ENCODE data around the gene TTC17. TPM values are rescaled to one million over a fixed set of nuclear protein-coding genes. Genes with fewer than 3 reads are reported as not detected.

Gene TTC17
- total RNA-seq, 1 experiment from 2014 or later, result 175 TPM

DNA sequence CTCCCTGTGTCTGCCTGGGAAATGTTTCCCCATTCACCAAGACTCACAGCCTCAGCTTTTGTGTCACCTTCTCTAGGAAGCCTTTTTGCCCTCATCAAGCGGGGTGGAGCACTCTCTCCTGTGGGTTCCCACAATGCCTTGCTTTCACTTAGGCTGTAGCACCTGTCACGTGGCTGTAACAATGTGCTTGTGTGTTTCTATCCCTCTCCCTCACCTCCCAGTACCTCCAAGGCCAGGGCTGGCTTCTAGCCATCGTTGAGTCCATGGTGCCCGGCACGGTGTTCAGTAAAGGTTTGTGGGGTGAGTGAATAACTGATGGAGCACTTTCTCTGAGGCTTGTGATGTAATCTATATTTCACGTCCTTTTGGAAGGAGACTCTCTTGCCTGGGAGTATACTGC is 153.2 kb downstream of the TTC17 start:
- no peak overlapping the region for H3K4me3 ChIP-seq (ENCODE audit: low read depth, low read length, poor library complexity, severe bottlenecking)
- ChIA-PET CTCF (no interaction called here), POLR2A (ENCODE audit: low non-redundant PET) (no interaction called here)
- H3K36me3 ChIP-seq (ENCODE audit: insufficient read depth, low read length, poor library complexity, severe bottlenecking), result no peaks in the 10 kb centered on the region
- no peaks in the 10 kb centered on the region for H3K4me1 ChIP-seq (ENCODE audit: insufficient read depth, low read length, poor library complexity, severe bottlenecking)
- no peaks in the 10 kb centered on the region for H3K27me3 ChIP-seq (replicated peaks; ENCODE audit: insufficient read depth, low read depth, low read length, poor library complexity)
- H3K9me3 ChIP-seq (ENCODE audit: low read depth, low read length, poor library complexity, severe bottlenecking), result peaks cover 4% of the 10 kb centered on the region
- no TSS peak for BruUV-seq (replicated peaks)
- DNase-seq (ENCODE audit: low spot score), result no peak
- TF ChIP-seq EZH2 (IDR thresholded peaks at IDR 0.05; ENCODE audit: borderline replicate concordance, low read depth, low read length, poor library complexity, severe bottlenecking), result no peak
- TF ChIP-seq, protein P1, sequence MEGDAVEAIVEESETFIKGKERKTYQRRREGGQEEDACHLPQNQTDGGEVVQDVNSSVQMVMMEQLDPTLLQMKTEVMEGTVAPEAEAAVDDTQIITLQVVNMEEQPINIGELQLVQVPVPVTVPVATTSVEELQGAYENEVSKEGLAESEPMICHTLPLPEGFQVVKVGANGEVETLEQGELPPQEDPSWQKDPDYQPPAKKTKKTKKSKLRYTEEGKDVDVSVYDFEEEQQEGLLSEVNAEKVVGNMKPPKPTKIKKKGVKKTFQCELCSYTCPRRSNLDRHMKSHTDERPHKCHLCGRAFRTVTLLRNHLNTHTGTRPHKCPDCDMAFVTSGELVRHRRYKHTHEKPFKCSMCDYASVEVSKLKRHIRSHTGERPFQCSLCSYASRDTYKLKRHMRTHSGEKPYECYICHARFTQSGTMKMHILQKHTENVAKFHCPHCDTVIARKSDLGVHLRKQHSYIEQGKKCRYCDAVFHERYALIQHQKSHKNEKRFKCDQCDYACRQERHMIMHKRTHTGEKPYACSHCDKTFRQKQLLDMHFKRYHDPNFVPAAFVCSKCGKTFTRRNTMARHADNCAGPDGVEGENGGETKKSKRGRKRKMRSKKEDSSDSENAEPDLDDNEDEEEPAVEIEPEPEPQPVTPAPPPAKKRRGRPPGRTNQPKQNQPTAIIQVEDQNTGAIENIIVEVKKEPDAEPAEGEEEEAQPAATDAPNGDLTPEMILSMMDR (conservative IDR thresholded peaks at IDR 0.05; ENCODE audit: low read depth, low read length), result no peak
- H3K27ac ChIP-seq (ENCODE audit: low read depth, low read length, poor library complexity, severe bottlenecking), result no peak overlapping the region
- intact Hi-C loops (cut with micrococcal nuclease; ENCODE audit: unreplicated experiment), result no loop called here

DNA sequence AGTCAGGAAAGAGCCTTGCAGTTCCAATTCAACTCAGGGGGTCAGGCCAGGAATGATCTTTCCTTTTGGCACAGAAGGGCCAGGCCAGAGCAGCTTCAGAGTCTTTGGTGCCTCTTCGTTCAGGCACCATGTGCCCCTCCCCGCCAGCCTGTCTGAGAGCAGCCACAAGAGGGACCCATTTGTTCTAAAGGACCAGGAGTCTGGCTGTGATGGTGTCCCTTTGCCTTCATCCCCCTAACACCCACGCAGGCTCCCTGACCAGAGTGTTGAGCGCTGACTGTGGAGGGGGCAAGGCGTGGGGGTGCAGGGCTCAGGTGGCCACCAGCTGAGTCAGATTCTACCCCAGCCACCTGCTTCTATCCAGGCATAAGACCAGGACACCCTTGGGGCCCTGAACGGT is 156.4 kb downstream of the TTC17 start:
- intact Hi-C loops (cut with micrococcal nuclease; ENCODE audit: unreplicated experiment), result no loop called here
- Histone ChIP-seq H3K27ac (ENCODE audit: low read depth, low read length, poor library complexity, severe bottlenecking) (no peak overlapping the region), H3K27me3 (replicated peaks; ENCODE audit: insufficient read depth, low read depth, low read length, poor library complexity) (no peaks in the 10 kb centered on the region), H3K36me3 (ENCODE audit: insufficient read depth, low read length, poor library complexity, severe bottlenecking) (no peaks in the 10 kb centered on the region), H3K4me1 (ENCODE audit: insufficient read depth, low read length, poor library complexity, severe bottlenecking) (no peaks in the 10 kb centered on the region), H3K4me3 (ENCODE audit: low read depth, low read length, poor library complexity, severe bottlenecking) (no peak overlapping the region), H3K9me3 (ENCODE audit: low read depth, low read length, poor library complexity, severe bottlenecking) (peaks cover 4% of the 10 kb centered on the region)
- TF ChIP-seq EZH2 (IDR thresholded peaks at IDR 0.05; ENCODE audit: borderline replicate concordance, low read depth, low read length, poor library complexity, severe bottlenecking), result no peak
- TF ChIP-seq, protein P1 (conservative IDR thresholded peaks at IDR 0.05; ENCODE audit: low read depth, low read length), result peak; percentile 64
- BruUV-seq (replicated peaks), result no TSS peak
- POLR2A ChIA-PET (ENCODE audit: low non-redundant PET), result no interaction called here
- CTCF ChIA-PET, result interaction anchor here (0.7 to 1.1 kb wide), 2 partner anchors 58 to 337 kb away, joined by 4 to 6 read pairs; no protein-coding TSS in a partner anchor
- peak; percentile 53 for DNase-seq (ENCODE audit: low spot score)

DNA sequence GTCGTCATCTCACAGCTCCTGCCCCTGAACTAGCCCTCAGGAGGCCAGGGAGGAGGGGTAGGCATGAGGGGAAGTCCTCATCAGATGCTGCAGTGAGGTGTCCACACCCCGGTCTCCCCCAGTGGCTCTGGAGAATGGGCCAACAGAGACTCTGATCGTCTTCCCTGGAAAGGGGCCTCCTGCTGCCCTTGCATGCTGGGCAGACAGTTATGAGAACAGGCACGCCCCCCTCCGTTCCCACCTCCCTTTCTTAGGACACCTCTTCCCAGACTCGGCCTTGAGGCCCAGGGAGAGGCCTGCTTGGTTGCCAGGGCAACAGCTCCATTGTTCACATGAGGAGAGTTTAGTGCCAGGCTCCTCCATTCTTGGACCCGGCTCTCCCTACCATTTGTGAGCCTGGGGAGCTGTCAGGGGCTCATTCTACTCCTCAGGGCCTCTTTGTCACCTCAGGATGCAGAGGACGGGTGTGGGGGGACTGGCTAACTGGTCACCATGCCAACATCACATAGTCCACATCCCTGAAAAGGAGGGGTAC is 157.7 kb downstream of the TTC17 start:
- CTCF ChIA-PET, result interaction anchor here (0.5 kb wide), 1 partner anchor 268 kb away, joined by 3 read pairs; no protein-coding TSS in a partner anchor
- no peaks in the 10 kb centered on the region for H3K27me3 ChIP-seq (replicated peaks; ENCODE audit: insufficient read depth, low read depth, low read length, poor library complexity)
- H3K27ac ChIP-seq (ENCODE audit: low read depth, low read length, poor library complexity, severe bottlenecking), result no peak overlapping the region
- H3K4me1 ChIP-seq (ENCODE audit: insufficient read depth, low read length, poor library complexity, severe bottlenecking), result no peaks in the 10 kb centered on the region
- POLR2A ChIA-PET (ENCODE audit: low non-redundant PET), result no interaction called here
- intact Hi-C loops (cut with micrococcal nuclease; ENCODE audit: unreplicated experiment), result no loop called here
- DNase-seq (ENCODE audit: low spot score), result no peak
- no peak overlapping the region for H3K4me3 ChIP-seq (ENCODE audit: low read depth, low read length, poor library complexity, severe bottlenecking)
- no TSS peak for BruUV-seq (replicated peaks)
- no peaks in the 10 kb centered on the region for H3K36me3 ChIP-seq (ENCODE audit: insufficient read depth, low read length, poor library complexity, severe bottlenecking)
- peaks cover 4% of the 10 kb centered on the region for H3K9me3 ChIP-seq (ENCODE audit: low read depth, low read length, poor library complexity, severe bottlenecking)
- TF ChIP-seq EZH2 (IDR thresholded peaks at IDR 0.05; ENCODE audit: borderline replicate concordance, low read depth, low read length, poor library complexity, severe bottlenecking), result no peak
- TF ChIP-seq, protein P1 (conservative IDR thresholded peaks at IDR 0.05; ENCODE audit: low read depth, low read length), result no peak

Measured in A673 (cell line).